ENCODE measurements around the gene ZBED4.

- TF ChIP-seq CTCF (IDR thresholded peaks at IDR 0.05) (no peak), POLR2A (IDR thresholded peaks at IDR 0.05) (no peak)
These were observed 83.5 kb downstream of the ZBED4 start for GRCh38 chr22:49936973-49937757.

Measured in uterus (tissue), 2 donors.